Activated CD8-positive, alpha-beta T cell treated with anti-CD3 and anti-CD28 coated beads for 36 hours (primary cell): ENCODE measurements around the gene EIF5A. TPM values are rescaled to one million over a fixed set of nuclear protein-coding genes. Genes with fewer than 3 reads are reported as not detected.
A peak's percentile ranks its signal among the peaks of the same experiment; 100 is the strongest.

Experiments used
- ATAC-seq: fragments of 200-7000 bp; cut with Tn5 transposase; one replicate; pipeline ENCODE4 v1.10.0; 2021; ENCODE audit warnings: mild to moderate bottlenecking, moderate library complexity
- CTCF ChIA-PET: fragments of 350-600 bp; sonication (Branson Sonifier 250); formaldehyde crosslinking; loops from one replicate; lab custom pipeline; 2021; ENCODE audit warnings: antibody characterized with exemption; lab: Charles Lee
- POLR2A ChIA-PET: fragments of 350-600 bp; sonication (Branson Sonifier 250); formaldehyde crosslinking; loops from one replicate; lab custom pipeline; 2021; ENCODE audit warnings: antibody characterized with exemption; lab: Charles Lee
- DNase-seq: peaks from one replicate; pipeline ENCODE4 v3.0.0-alpha.2; 2020
- H3K27ac Mint-ChIP-seq: one replicate; pipeline ENCODE4 v1.8.0; 2021; ENCODE audit warnings: mild to moderate bottlenecking, mixed read lengths
- H3K27me3 Mint-ChIP-seq: one replicate; pipeline ENCODE4 v1.8.0; 2021; ENCODE audit warnings: mixed read lengths
- H3K36me3 Mint-ChIP-seq: one replicate; pipeline ENCODE4 v1.8.0; 2021; ENCODE audit warnings: low read depth, mixed read lengths
- H3K4me1 Mint-ChIP-seq: one replicate; pipeline ENCODE4 v1.8.0; 2021; ENCODE audit warnings: low read depth, mixed read lengths
- H3K4me3 Mint-ChIP-seq: one replicate; pipeline ENCODE4 v1.8.0; 2021; ENCODE audit warnings: mild to moderate bottlenecking, moderate library complexity, mixed read lengths
- H3K9me3 Mint-ChIP-seq: one replicate; pipeline ENCODE4 v1.8.0; 2021; ENCODE audit warnings: mixed read lengths
- intact Hi-C: fragments of 100-400 bp; cut with micrococcal nuclease; formaldehyde crosslinking; loops from one replicate; pipeline ENCODE4 v1.10.0; 2022
- total RNA-seq, 2 experiments: library from RNA; stranded (reverse); gene quantifications; one replicate each; pipeline ENCODE4 v1.2.3, GENCODE V29; 2021
- TF ChIP-seq, protein P1 (sequence below): fragments of 200-600 bp; IDR thresholded peaks from one replicate; pipeline ENCODE4 v1.8.0; 2022; ENCODE audit warnings: antibody characterized with exemption, mild to moderate bottlenecking

EIF5A gene
- total RNA-seq, 2 experiments from 2014 or later = 1,064 TPM

DNA sequence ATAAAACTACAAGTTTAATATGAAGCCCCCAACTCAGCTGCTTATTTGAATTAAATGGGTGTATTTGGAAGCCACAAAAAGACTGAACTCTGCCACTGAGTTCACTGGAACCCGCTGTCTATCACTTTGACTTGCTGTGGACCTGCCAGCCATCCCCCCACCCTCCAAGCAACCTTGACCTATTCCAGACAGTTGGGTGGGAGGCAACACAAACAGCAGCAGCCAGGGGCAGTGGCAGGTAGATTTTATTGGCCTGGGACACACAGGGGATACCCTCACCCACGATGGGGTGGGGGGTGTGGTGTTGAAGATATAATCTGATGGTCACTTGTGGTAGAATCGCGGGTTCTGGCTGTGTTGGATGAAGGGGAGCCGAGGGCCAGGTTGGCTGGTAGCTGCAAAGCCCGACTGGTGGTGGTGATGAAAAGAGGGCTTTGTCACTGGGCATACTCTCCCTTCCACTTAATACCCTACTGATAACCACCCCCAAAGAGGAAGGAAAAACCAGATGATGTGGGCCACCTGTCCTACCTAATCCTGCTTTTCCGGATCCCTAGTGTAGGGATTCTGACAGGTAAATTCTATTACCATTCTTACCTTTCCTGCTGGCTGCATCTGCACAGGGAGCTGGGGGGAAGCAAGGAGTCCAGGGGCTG is 5.1 kb downstream of the EIF5A start:
- CTCF ChIA-PET = interaction anchor here (1.0 to 2.6 kb wide), 5 partner anchors 12 to 124 kb away, joined by 3 to 20 read pairs (median 5); partner anchors contain the start of genes ACAP1 and NEURL4
- DNase-seq = no peak

DNA sequence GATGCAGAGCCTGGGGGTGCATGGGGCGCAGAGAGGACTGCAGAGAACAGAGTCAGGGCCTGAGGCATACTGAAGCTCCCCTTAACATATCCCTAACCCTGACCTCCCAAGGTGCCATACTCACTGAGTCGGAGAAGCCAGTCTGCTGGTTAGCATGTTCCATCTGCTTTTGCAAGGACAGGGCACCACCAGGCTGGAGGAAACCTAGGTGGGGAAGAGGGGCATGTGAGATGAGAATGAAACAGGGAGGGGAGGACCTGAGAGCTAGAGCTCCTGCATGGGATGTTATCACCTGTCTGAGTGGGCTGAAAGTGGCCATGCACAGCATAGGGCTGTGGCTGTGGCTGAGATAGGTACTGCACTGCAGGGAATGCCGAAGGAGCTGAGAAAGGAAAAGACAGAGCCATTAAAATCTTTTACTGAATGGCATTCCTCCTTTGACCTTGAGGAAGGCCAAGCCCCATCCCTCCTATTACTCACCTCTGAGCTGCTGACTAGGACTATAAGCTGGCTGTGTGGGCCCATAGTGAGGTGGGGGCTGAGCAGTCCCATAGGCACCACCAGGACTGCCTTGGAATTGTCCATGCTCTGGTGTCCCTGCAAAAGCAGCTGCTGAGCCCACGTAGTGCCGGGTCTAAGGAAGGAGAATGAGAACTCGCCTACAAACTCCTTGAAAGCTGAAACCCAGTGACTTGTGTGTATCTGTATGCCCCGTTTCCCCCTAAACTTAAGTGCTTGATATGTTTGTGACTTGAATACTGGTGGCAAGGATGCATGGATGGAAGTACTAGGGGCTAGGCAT is 5.9 kb downstream of the EIF5A start:
- ChIA-PET CTCF (interaction anchor here (1.0 to 2.6 kb wide), 8 partner anchors 11 to 248 kb away, joined by 3 to 20 read pairs (median 5); partner anchors contain the start of genes ACADVL, ACAP1, DLG4 and NEURL4), POLR2A (interaction anchor here (0.6 to 9.0 kb wide), 31 partner anchors 13 to 662 kb away, joined by 3 to 150 read pairs (median 5); partner anchors contain the start of genes ACADVL, ACAP1, DLG4 and GABARAP)
- peaks cover 64% of the 10 kb centered on the region for H3K36me3 Mint-ChIP-seq
- peak overlapping the region; percentile 88 for H3K4me3 Mint-ChIP-seq
- ATAC-seq (no peak), DNase-seq (peak; percentile 44)
- peak overlapping the region; percentile 89 for H3K27ac Mint-ChIP-seq
- H3K4me1 Mint-ChIP-seq = peaks cover 57% of the 10 kb centered on the region
- no peaks in the 10 kb centered on the region for H3K27me3 Mint-ChIP-seq
- TF ChIP-seq, protein P1, sequence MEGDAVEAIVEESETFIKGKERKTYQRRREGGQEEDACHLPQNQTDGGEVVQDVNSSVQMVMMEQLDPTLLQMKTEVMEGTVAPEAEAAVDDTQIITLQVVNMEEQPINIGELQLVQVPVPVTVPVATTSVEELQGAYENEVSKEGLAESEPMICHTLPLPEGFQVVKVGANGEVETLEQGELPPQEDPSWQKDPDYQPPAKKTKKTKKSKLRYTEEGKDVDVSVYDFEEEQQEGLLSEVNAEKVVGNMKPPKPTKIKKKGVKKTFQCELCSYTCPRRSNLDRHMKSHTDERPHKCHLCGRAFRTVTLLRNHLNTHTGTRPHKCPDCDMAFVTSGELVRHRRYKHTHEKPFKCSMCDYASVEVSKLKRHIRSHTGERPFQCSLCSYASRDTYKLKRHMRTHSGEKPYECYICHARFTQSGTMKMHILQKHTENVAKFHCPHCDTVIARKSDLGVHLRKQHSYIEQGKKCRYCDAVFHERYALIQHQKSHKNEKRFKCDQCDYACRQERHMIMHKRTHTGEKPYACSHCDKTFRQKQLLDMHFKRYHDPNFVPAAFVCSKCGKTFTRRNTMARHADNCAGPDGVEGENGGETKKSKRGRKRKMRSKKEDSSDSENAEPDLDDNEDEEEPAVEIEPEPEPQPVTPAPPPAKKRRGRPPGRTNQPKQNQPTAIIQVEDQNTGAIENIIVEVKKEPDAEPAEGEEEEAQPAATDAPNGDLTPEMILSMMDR = peak; percentile 20
- intact Hi-C loops = no loop called here
- H3K9me3 Mint-ChIP-seq = no peaks in the 10 kb centered on the region

More for the DNA sequence above, 5.1 kb downstream of the EIF5A start:
- TF ChIP-seq, protein P1 = no peak
- Mint-ChIP-seq H3K4me3 (peak overlapping the region; percentile 88), H3K9me3 (no peaks in the 10 kb centered on the region), H3K27ac (peak overlapping the region; percentile 89), H3K27me3 (no peaks in the 10 kb centered on the region), H3K4me1 (peaks cover 57% of the 10 kb centered on the region), H3K36me3 (peaks cover 60% of the 10 kb centered on the region)
- POLR2A ChIA-PET = interaction anchor here (0.8 to 9.0 kb wide), 21 partner anchors 14 to 375 kb away, joined by 3 to 150 read pairs (median 5); partner anchors contain the start of genes ACADVL, ACAP1, DLG4 and GABARAP
- intact Hi-C loops = no loop called here
- ATAC-seq = no peak

DNA sequence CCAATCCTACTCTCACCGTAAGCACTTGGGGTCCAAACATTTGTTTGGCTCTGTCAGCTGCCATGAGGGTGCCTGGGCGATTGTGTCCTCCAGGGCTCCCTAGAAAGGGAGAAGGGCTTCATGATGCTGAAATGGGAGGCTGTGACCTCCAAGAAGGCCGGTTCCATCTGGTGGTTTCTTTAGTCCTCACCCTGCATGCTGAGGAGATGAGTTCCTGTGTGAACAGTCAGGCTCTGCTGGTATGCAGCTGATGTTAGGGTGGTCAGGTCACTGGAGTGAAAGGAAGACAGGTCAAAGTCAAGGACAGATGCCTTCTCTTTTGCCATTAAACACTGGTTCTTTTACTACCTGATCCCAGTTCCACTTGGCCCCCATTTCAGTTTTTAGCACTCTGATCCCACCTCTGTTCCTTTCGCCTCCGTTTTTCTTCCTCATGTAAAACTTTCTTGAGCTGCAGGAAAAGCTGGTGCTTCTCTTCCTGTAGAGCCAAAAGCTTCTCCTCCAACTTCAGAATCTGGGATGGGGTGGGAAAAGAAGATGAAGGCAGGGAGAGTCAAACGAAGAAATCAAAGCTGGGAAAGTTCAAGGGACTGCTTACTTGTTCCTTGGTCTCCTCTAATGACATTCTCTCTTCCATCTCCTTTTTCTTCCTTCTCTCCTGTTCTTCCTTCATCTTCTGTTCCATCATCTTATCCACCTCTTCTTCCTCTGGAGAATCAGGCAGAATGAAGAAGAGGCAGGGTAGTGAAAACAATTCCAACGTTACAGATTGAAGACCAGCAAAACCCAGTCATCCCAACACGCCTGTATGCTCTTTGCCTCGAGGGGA is 6.7 kb downstream of the EIF5A start:
- peak; percentile 44 for DNase-seq
- peak; percentile 13 for ATAC-seq
- CTCF ChIA-PET = interaction anchor here (0.7 to 2.6 kb wide), 9 partner anchors 13 to 373 kb away, joined by 3 to 20 read pairs (median 5); partner anchors contain the start of genes ACADVL, ACAP1, DLG4 and NEURL4
- POLR2A ChIA-PET = interaction anchor here (0.6 to 9.0 kb wide), 31 partner anchors 12 to 1895 kb away, joined by 3 to 150 read pairs (median 5); partner anchors contain the start of genes ACADVL, ACAP1, DLG4 and GABARAP
- Mint-ChIP-seq H3K27me3 (no peaks in the 10 kb centered on the region), H3K36me3 (peaks cover 56% of the 10 kb centered on the region), H3K27ac (peak overlapping the region; percentile 89), H3K9me3 (no peaks in the 10 kb centered on the region), H3K4me1 (peaks cover 53% of the 10 kb centered on the region), H3K4me3 (peak overlapping the region; percentile 88)
- intact Hi-C loops = no loop called here
- TF ChIP-seq, protein P1 = no peak

DNA sequence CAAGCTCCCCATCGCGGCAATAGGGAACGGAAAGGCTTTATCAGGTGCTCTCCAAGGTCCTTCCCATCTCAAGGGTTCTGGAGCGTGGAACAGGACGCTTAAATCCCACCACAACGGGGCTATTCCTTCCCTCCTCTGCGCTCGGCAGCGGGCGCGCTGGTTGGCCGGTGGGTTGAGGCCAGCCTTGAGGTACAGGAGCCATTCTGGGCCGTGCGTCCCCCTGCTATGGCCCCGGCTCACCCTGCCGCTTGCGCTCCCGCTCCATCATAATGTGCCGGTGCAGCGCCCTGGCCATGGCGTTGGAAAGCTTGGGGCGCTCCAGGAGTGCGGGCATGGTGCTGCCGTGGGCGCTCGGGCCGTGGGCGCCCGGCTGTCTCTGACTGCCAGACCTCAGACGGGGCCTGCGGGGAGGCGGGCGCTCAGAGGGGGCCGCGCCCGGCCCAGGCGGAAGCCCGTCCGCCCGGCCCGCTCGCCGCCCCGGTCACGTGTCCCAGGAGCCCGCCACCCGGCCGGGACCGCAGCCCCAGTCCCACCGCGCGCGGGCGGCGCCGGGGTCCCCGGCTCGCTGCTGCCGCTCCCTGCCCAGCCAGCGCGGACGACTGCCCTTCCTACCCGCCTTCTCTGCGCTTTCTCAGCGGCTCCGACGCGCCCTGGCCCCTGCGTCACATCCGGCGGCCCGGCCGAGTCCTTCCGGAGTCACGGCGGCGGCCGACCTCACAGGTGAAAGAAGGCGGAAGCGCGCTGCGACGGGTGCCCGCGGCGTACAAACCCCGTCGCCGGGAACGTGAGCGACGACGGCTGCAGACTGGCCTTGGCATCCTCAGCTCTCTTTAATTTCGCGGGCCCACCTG is 7.5 kb downstream of the EIF5A start, which contains the start of gene GPS2:
Gene GPS2, minus strand, starts transcription at position 642 of the 851 bp plus-strand sequence. Its CDS starts 308 bp downstream, at position 334.
- H3K4me1 Mint-ChIP-seq = peaks cover 45% of the 10 kb centered on the region
- peak; percentile 96 for DNase-seq
- no peaks in the 10 kb centered on the region for H3K9me3 Mint-ChIP-seq
- H3K27me3 Mint-ChIP-seq = no peaks in the 10 kb centered on the region
- POLR2A ChIA-PET = interaction anchor here (0.6 to 9.0 kb wide), 27 partner anchors 12 to 371 kb away, joined by 3 to 150 read pairs (median 5); partner anchors contain the start of genes ACAP1, CD68, GABARAP and NEURL4
- CTCF ChIA-PET = interaction anchor here (1.1 to 2.6 kb wide), 6 partner anchors 10 to 373 kb away, joined by 3 to 20 read pairs (median 6); partner anchors contain the start of genes ACAP1, NEURL4 and TP53
- peak within 1 kb of the TSS; percentile 89 for H3K27ac Mint-ChIP-seq
- H3K4me3 Mint-ChIP-seq = peak within 1 kb of the TSS; percentile 88
- TF ChIP-seq, protein P1 = no peak
- H3K36me3 Mint-ChIP-seq = peaks cover 47% of the 10 kb centered on the region
- peak; percentile 82 for ATAC-seq
- intact Hi-C loops = no loop called here
